OCI-LY1 (cell line): ENCODE measurements around the gene CD19.

Experiments used
- H2AFZ ChIP-seq: fragments of 200-600 bp; sonication (generic), shearing (Covaris generic); 2 replicates; pipeline ENCODE4 v1.6.0; 2014; ENCODE audit warnings: antibody characterized with exemption, mild to moderate bottlenecking, low read length
- H3F3A ChIP-seq: fragments of 200-600 bp; sonication (generic), shearing (Covaris generic); 2 replicates; pipeline ENCODE4 v1.6.0; 2014; ENCODE audit warnings: mild to moderate bottlenecking, antibody characterized with exemption, low read length, moderate library complexity; ENCODE audit not compliant: insufficient read depth
- H3K27ac ChIP-seq: fragments of 200-600 bp; sonication (generic); 2 replicates; pipeline ENCODE4 v1.5.1; 2014; ENCODE audit warnings: low read length, mixed run types, mild to moderate bottlenecking, low read depth; ENCODE audit not compliant: poor library complexity, severe bottlenecking
- H3K27me3 ChIP-seq: fragments of 200-600 bp; sonication (generic); 2 replicates; pipeline ENCODE4 v1.6.0; 2014; ENCODE audit warnings: antibody characterized with exemption, mild to moderate bottlenecking, low read length, moderate library complexity; ENCODE audit not compliant: insufficient read depth
- H3K36me3 ChIP-seq: fragments of 200-600 bp; sonication (generic); 2 replicates; pipeline ENCODE4 v1.6.1; 2014; ENCODE audit warnings: mild to moderate bottlenecking, antibody characterized with exemption, low read length, moderate library complexity, mixed read lengths; ENCODE audit not compliant: insufficient read depth
- H3K4me1 ChIP-seq: fragments of 200-600 bp; sonication (generic); 2 replicates; pipeline ENCODE4 v1.5.1; 2014; ENCODE audit warnings: mild to moderate bottlenecking, low read length, moderate library complexity; ENCODE audit not compliant: insufficient read depth, severe bottlenecking
- H3K4me2 ChIP-seq: fragments of 200-600 bp; sonication (generic), shearing (Covaris generic); 2 replicates; pipeline ENCODE4 v1.6.1; 2014; ENCODE audit warnings: low read length
- H3K4me3 ChIP-seq: fragments of 200-600 bp; sonication (generic); 2 replicates; pipeline ENCODE4 v1.5.1; 2014; ENCODE audit warnings: low read length, low read depth, mild to moderate bottlenecking, mixed read lengths; ENCODE audit not compliant: poor library complexity, severe bottlenecking
- H3K79me2 ChIP-seq: fragments of 200-600 bp; shearing (Covaris generic); 2 replicates; pipeline ENCODE4 v1.6.1; 2016; ENCODE audit warnings: mixed run types, low read length, mixed read lengths; ENCODE audit not compliant: insufficient read depth
- H3K9ac ChIP-seq: fragments of 200-600 bp; sonication (generic), shearing (Covaris generic); 2 replicates; pipeline ENCODE4 v1.6.1; 2014; ENCODE audit warnings: mild to moderate bottlenecking, low read length, mixed read lengths
- H3K9me2 ChIP-seq: fragments of 200-600 bp; sonication (generic), shearing (Covaris generic); 2 replicates; pipeline ENCODE4 v1.6.1; 2014; ENCODE audit warnings: low read depth, mild to moderate bottlenecking, low read length, mixed read lengths
- H3K9me3 ChIP-seq: fragments of 200-600 bp; shearing (Covaris generic); 2 replicates; pipeline ENCODE4 v1.6.1; 2014; ENCODE audit warnings: low read length, mixed read lengths
- H4K20me1 ChIP-seq: fragments of 200-600 bp; sonication (generic), shearing (Covaris generic); 2 replicates; pipeline ENCODE4 v1.6.0; 2016; ENCODE audit warnings: mild to moderate bottlenecking, low read length; ENCODE audit not compliant: insufficient read depth
- EZH2 ChIP-seq: fragments of 200-600 bp; sonication (generic), shearing (Covaris generic); IDR thresholded peaks from 2 replicates; pipeline ENCODE4 v1.8.0; 2017; ENCODE audit warnings: borderline replicate concordance, mixed run types, mild to moderate bottlenecking, antibody characterized with exemption, low read length, moderate library complexity, mixed read lengths
- TF ChIP-seq, protein P1 (sequence below): fragments of 200-600 bp; sonication (generic), shearing (Covaris generic); IDR thresholded peaks from 2 replicates; pipeline ENCODE4 v1.5.1; 2017; ENCODE audit warnings: mild to moderate bottlenecking, antibody characterized with exemption, low read length, moderate library complexity, mixed read lengths

Gene CD19

DNA sequence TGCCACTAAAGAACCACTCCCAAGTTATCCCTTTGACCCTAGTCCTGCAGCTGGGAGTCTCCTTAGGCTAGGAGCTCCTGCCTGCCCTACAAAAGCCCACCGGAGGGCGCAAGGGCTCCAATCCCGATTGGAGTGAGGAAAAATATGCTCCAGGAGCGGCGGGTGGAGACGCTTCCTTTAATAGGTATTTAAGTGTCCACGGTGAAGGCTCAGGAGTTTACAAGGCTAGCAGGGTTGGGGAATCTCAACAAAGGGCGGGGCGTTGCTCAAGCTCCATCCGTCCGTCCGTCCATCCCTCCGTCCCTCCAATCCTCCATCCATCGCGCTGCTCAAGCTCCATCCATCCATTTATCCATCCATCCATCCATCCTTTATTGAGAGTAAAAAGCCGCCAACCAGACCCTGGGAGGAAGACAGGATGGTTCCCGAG is 42.3 kb downstream of the CD19 start:
- peak overlapping the region; percentile 96 for H3K4me2 ChIP-seq
- peak overlapping the region; percentile 82 for H3K9ac ChIP-seq
- peaks cover 22% of the 10 kb centered on the region for H3K4me1 ChIP-seq
- H3K9me3 ChIP-seq: no peaks in the 10 kb centered on the region
- H3K36me3 ChIP-seq: no peaks in the 10 kb centered on the region
- H4K20me1 ChIP-seq: no peaks in the 10 kb centered on the region
- H3K9me2 ChIP-seq: no peaks in the 10 kb centered on the region
- H3K4me3 ChIP-seq: peak overlapping the region; percentile 94
- H3F3A ChIP-seq: no peaks in the 10 kb centered on the region
- H3K27me3 ChIP-seq: no peaks in the 10 kb centered on the region
- peak overlapping the region; percentile 28 for H2AFZ ChIP-seq
- no peaks in the 10 kb centered on the region for H3K79me2 ChIP-seq
- TF ChIP-seq EZH2: no peak
- TF ChIP-seq, protein P1, sequence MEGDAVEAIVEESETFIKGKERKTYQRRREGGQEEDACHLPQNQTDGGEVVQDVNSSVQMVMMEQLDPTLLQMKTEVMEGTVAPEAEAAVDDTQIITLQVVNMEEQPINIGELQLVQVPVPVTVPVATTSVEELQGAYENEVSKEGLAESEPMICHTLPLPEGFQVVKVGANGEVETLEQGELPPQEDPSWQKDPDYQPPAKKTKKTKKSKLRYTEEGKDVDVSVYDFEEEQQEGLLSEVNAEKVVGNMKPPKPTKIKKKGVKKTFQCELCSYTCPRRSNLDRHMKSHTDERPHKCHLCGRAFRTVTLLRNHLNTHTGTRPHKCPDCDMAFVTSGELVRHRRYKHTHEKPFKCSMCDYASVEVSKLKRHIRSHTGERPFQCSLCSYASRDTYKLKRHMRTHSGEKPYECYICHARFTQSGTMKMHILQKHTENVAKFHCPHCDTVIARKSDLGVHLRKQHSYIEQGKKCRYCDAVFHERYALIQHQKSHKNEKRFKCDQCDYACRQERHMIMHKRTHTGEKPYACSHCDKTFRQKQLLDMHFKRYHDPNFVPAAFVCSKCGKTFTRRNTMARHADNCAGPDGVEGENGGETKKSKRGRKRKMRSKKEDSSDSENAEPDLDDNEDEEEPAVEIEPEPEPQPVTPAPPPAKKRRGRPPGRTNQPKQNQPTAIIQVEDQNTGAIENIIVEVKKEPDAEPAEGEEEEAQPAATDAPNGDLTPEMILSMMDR: peak; percentile 60
- no peak overlapping the region for H3K27ac ChIP-seq

DNA sequence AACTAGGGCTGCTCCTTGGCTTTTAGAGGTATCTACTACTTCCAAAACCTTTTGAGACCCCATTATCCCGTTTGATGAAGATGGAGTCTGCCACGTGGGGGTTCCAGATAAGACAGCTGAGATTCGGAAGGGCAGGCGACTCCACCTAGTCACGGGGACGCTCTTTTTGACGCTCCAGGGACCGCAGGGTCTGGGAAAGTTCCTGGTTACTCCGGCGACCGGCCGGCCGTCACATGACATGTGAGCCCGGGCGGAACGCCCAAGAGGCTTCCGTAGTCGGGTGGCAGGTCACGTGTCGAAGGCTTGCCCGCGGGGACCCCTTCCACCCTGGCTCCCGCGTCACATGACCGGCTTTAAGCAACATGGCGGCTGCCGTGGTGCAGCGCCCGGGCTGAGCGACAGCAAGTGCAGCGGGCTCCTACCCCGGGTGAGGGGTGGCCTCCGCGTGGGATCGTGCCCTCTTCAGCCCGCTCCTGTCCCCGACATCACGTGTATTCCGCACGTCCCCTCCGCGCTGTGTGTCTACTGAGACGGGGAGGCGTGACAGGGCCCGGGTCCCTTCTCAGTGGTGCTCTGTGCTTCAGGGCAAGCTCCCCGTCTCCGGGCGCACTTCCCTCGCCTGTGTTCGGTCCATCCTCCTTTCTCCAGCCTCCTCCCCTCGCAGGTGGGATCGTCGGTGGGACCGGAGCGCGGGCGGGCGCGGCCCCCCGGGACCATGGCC is 42.8 kb downstream of the CD19 start, which contains the start of gene SPNS1:
TSS of gene SPNS1 (plus strand) at position 342 of the 721 bp plus-strand sequence. CDS start at position 716, 374 bp downstream.
- H3K79me2 ChIP-seq: no peaks in the 10 kb centered on the region

DNA sequence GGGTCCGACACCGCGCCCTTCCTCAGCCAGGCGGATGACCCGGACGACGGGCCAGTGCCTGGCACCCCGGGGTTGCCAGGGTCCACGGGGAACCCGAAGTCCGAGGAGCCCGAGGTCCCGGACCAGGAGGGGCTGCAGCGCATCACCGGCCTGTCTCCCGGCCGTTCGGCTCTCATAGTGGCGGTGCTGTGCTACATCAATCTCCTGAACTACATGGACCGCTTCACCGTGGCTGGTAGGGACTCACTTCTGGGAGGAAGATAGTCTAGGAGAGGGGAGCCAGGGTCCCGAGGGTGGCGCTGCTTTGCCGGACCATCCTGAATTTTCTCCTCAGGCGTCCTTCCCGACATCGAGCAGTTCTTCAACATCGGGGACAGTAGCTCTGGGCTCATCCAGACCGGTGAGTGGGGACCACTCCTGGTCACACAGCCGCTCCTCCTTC is 43.4 kb downstream of the CD19 start:
- no peaks in the 10 kb centered on the region for H3K27me3 ChIP-seq
- H3K4me3 ChIP-seq: peak overlapping the region; percentile 94
- H3K9ac ChIP-seq: peak overlapping the region; percentile 82
- H2AFZ ChIP-seq: no peak overlapping the region
- H4K20me1 ChIP-seq: no peaks in the 10 kb centered on the region
- H3K9me2 ChIP-seq: no peaks in the 10 kb centered on the region
- H3K36me3 ChIP-seq: no peaks in the 10 kb centered on the region
- no peak for TF ChIP-seq EZH2
- TF ChIP-seq, protein P1: no peak
- no peaks in the 10 kb centered on the region for H3F3A ChIP-seq
- peaks cover 22% of the 10 kb centered on the region for H3K4me1 ChIP-seq
- H3K4me2 ChIP-seq: peak overlapping the region; percentile 96
- no peaks in the 10 kb centered on the region for H3K79me2 ChIP-seq
- no peaks in the 10 kb centered on the region for H3K9me3 ChIP-seq
- H3K27ac ChIP-seq: no peak overlapping the region

More for the DNA sequence above, 42.8 kb downstream of the CD19 start, which contains the start of gene SPNS1:
- no peak within 1 kb of the TSS for H3K27ac ChIP-seq
- peaks cover 22% of the 10 kb centered on the region for H3K4me1 ChIP-seq
- H3K4me3 ChIP-seq: peak within 1 kb of the TSS; percentile 94
- H2AFZ ChIP-seq: peak within 1 kb of the TSS; percentile 28
- no peaks in the 10 kb centered on the region for H3K27me3 ChIP-seq
- H3K9me3 ChIP-seq: no peaks in the 10 kb centered on the region
- peak within 1 kb of the TSS; percentile 82 for H3K9ac ChIP-seq
- H3F3A ChIP-seq: no peaks in the 10 kb centered on the region
- TF ChIP-seq EZH2: no peak
- TF ChIP-seq, protein P1: no peak
- peak within 1 kb of the TSS; percentile 96 for H3K4me2 ChIP-seq
- no peaks in the 10 kb centered on the region for H3K36me3 ChIP-seq
- no peaks in the 10 kb centered on the region for H3K9me2 ChIP-seq
- H4K20me1 ChIP-seq: no peaks in the 10 kb centered on the region
